DOHH2 (cell line): ENCODE results near the gene CD36.

ENCODE experiments used
- H3F3A ChIP-seq: fragments of 200-600 bp; sonication (generic), shearing (Covaris generic); 2 replicates; pipeline ENCODE4 v1.6.0; 2016; ENCODE audit warnings: antibody characterized with exemption, mild to moderate bottlenecking; ENCODE audit not compliant: control insufficient read depth, insufficient read depth
- H3K27ac ChIP-seq: fragments of 200-600 bp; sonication (generic); 2 replicates; pipeline ENCODE4 v1.5.1; 2014; ENCODE audit warnings: low read depth, mild to moderate bottlenecking, low read length, moderate library complexity
- H3K27me3 ChIP-seq: fragments of 200-600 bp; sonication (generic); 2 replicates; pipeline ENCODE4 v1.6.1; 2014; ENCODE audit warnings: mild to moderate bottlenecking, low read length, mixed read lengths; ENCODE audit not compliant: control insufficient read depth
- H3K36me3 ChIP-seq: fragments of 200-600 bp; sonication (generic); 2 replicates; pipeline ENCODE4 v1.6.1; 2014; ENCODE audit warnings: mild to moderate bottlenecking, low read length, moderate library complexity, mixed read lengths; ENCODE audit not compliant: control insufficient read depth
- H3K4me1 ChIP-seq: fragments of 200-600 bp; sonication (generic); 2 replicates; pipeline ENCODE4 v1.6.1; 2014; ENCODE audit warnings: mild to moderate bottlenecking, low read length, mixed read lengths; ENCODE audit not compliant: control insufficient read depth
- H3K4me2 ChIP-seq: fragments of 200-600 bp; sonication (generic); 2 replicates; pipeline ENCODE4 v1.6.0; 2014; ENCODE audit warnings: mild to moderate bottlenecking, low read length, moderate library complexity
- H3K4me3 ChIP-seq: fragments of 200-600 bp; sonication (generic); 2 replicates; pipeline ENCODE4 v1.5.1; 2014; ENCODE audit warnings: mild to moderate bottlenecking, low read length, mixed read lengths
- H3K79me2 ChIP-seq: fragments of 200-600 bp; sonication (generic); 2 replicates; pipeline ENCODE4 v1.6.1; 2014; ENCODE audit warnings: mild to moderate bottlenecking, low read length, mixed read lengths; ENCODE audit not compliant: control insufficient read depth
- H3K9me2 ChIP-seq: fragments of 200-600 bp; sonication (generic); replicated peaks from 2 replicates; pipeline ENCODE4 v1.6.1; 2014; ENCODE audit warnings: mild to moderate bottlenecking, low read length, mixed read lengths; ENCODE audit not compliant: control insufficient read depth
- H3K9me3 ChIP-seq: fragments of 200-600 bp; sonication (generic); 2 replicates; pipeline ENCODE4 v1.6.1; 2014; ENCODE audit warnings: antibody characterized with exemption, low read length, mixed read lengths; ENCODE audit not compliant: control insufficient read depth, insufficient read depth
- H4K20me1 ChIP-seq: fragments of 200-600 bp; sonication (generic); 2 replicates; pipeline ENCODE4 v1.6.0; 2014; ENCODE audit warnings: low read depth, mild to moderate bottlenecking, antibody characterized with exemption, low read length, moderate library complexity; ENCODE audit not compliant: control insufficient read depth, insufficient read depth
- CTCF ChIP-seq: fragments of 200-600 bp; sonication (generic); IDR thresholded peaks from one replicate; pipeline ENCODE4 v1.5.1; 2014; ENCODE audit warnings: antibody characterized with exemption, mild to moderate bottlenecking, low read depth, low read length; ENCODE audit not compliant: poor library complexity, severe bottlenecking
- EZH2phosphoT487 ChIP-seq: fragments of 200-600 bp; sonication (generic); IDR thresholded peaks from 2 replicates; pipeline ENCODE4 v1.6.1; 2017; ENCODE audit warnings: borderline replicate concordance, mild to moderate bottlenecking, antibody characterized with exemption, low read length, moderate library complexity, mixed read lengths

Gene CD36

GRCh38 chr7:80676404-80676803 is 38.0 kb downstream of the CD36 start:
- TF ChIP-seq CTCF (no peak), EZH2phosphoT487 (no peak)

GRCh38 chr7:80677629-80678028 is 39.2 kb downstream of the CD36 start:
- Histone ChIP-seq H4K20me1 (no peaks in the 10 kb centered on the region), H3K4me1 (no peaks in the 10 kb centered on the region), H3K36me3 (no peaks in the 10 kb centered on the region), H3K27ac (no peak overlapping the region), H3K4me2 (no peak overlapping the region), H3K79me2 (no peaks in the 10 kb centered on the region), H3F3A (no peaks in the 10 kb centered on the region), H3K27me3 (no peaks in the 10 kb centered on the region), H3K9me3 (no peaks in the 10 kb centered on the region), H3K9me2 (no peaks in the 10 kb centered on the region), H3K4me3 (no peak overlapping the region)
- TF ChIP-seq EZH2phosphoT487 (no peak), CTCF (no peak)

More at GRCh38 chr7:80676404-80676803, 38.0 kb downstream of the CD36 start:
- H3F3A ChIP-seq, result no peaks in the 10 kb centered on the region
- H4K20me1 ChIP-seq, result no peaks in the 10 kb centered on the region
- no peak overlapping the region for H3K4me2 ChIP-seq
- no peak overlapping the region for H3K4me3 ChIP-seq
- no peaks in the 10 kb centered on the region for H3K79me2 ChIP-seq
- no peak overlapping the region for H3K27ac ChIP-seq
- H3K36me3 ChIP-seq, result no peaks in the 10 kb centered on the region
- H3K27me3 ChIP-seq, result no peaks in the 10 kb centered on the region
- no peaks in the 10 kb centered on the region for H3K4me1 ChIP-seq
- H3K9me3 ChIP-seq, result no peaks in the 10 kb centered on the region
- no peaks in the 10 kb centered on the region for H3K9me2 ChIP-seq

- H3K27me3 ChIP-seq, result no peaks in the 10 kb centered on the region
- peaks cover 3% of the 10 kb centered on the region; the same call in 1 of the 2 replicates for H3F3A ChIP-seq
- H3K4me1 ChIP-seq, result no peaks in the 10 kb centered on the region
- H3K9me2 ChIP-seq, result no peaks in the 10 kb centered on the region
- H4K20me1 ChIP-seq, result no peaks in the 10 kb centered on the region
- TF ChIP-seq CTCF, result no peak
- no peak for TF ChIP-seq EZH2phosphoT487
- no peak overlapping the region for H3K4me3 ChIP-seq
- H3K36me3 ChIP-seq, result no peaks in the 10 kb centered on the region
- H3K27ac ChIP-seq, result no peak overlapping the region
- no peaks in the 10 kb centered on the region for H3K79me2 ChIP-seq
- no peaks in the 10 kb centered on the region for H3K9me3 ChIP-seq
- no peak overlapping the region for H3K4me2 ChIP-seq
Observed at GRCh38 chr7:80678707-80679106, 40.3 kb downstream of the CD36 start.
